ENCODE measurements around the gene ZNF771. TPM values are rescaled to one million over a fixed set of nuclear protein-coding genes. Genes with fewer than 3 reads are reported as not detected.

The ZNF771 gene
- total RNA-seq, 1 experiment from 2014 or later: 11.0 TPM

DNA sequence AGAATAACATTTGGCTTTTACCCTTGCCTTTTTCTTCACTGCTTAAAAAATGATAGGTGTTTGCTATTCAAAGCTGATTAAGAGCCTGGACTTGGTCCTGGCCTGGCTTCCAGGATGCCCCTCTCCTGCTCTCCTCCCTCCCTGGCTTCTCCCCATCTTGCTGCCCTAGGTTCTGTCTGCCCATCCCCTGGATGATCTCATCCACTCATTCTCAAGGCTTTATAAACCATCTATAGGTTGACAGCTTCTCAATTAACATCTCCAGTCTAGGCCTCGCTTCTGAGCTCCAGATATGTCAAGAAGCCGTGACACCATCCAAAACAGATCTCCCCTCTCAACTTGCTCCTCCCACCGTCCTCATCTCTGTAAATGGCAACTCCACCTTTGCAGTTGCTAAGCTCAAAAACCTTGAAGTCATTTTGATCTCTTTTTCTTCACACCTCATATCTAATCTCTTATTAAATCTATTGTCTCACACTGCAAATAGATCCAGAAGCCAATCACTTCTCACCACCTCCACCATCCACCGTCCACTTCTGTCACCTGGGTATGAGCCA lies 8.7 kb downstream of the ZNF771 start:
- Histone ChIP-seq H3K27me3 (ENCODE audit: insufficient read depth, low read length) (no peaks in the 10 kb centered on the region), H3K9ac (ENCODE audit: low read length) (no peak overlapping the region), H3K4me3 (replicated peaks in 1 of 2; ENCODE audit: low read depth in 1 of 2, low read length in 2 of 2) (no peak overlapping the region), H2AFZ (ENCODE audit: low read depth, low read length, poor library complexity, severe bottlenecking) (no peak overlapping the region), H3K4me1 (ENCODE audit: control insufficient read depth in 1 of 2, insufficient read depth in 2 of 2, low read length in 2 of 2) (peaks cover 6 to 40% of the 10 kb centered on the region in 2 experiments; a peak in 3 of 4 replicates), H4K20me1 (ENCODE audit: insufficient read depth) (peaks cover 3% of the 10 kb centered on the region; the same call in 1 of the 2 replicates), H3K4me2 (ENCODE audit: low read length) (no peak overlapping the region), H3K27ac (ENCODE audit: low read depth, low read length) (no peak overlapping the region), H3K79me2 (ENCODE audit: insufficient read depth, low read length) (peaks cover 33% of the 10 kb centered on the region), H3K9me2 (ENCODE audit: insufficient read depth) (no peaks in the 10 kb centered on the region), H3K9me3 (ENCODE audit: control insufficient read depth in 1 of 2, insufficient read depth in 1 of 2, low read depth in 1 of 2, low read length in 2 of 2) (no peaks in the 10 kb centered on the region), H3K36me3 (ENCODE audit: control insufficient read depth in 1 of 2, insufficient read depth in 2 of 2, low read length in 2 of 2) (peaks cover 8 to 35% of the 10 kb centered on the region in 2 experiments; a peak in 2 of 4 replicates)
- DNase-seq (ENCODE audit: low read depth, low spot score): no peak
- ChIA-PET CTCF (interaction anchor here (1.1 kb wide), 1 partner anchor 14 kb away, joined by 6 read pairs; the partner anchor contains the start of gene DCTPP1), POLR2A (no interaction called here), RAD21 (ENCODE audit: low non-redundant PET in 1 of 2, low total read pairs in 2 of 2, uncharacterized antibody in 2 of 2, unreplicated experiment in 2 of 2) (no interaction called here)
- TF ChIP-seq, protein P1, sequence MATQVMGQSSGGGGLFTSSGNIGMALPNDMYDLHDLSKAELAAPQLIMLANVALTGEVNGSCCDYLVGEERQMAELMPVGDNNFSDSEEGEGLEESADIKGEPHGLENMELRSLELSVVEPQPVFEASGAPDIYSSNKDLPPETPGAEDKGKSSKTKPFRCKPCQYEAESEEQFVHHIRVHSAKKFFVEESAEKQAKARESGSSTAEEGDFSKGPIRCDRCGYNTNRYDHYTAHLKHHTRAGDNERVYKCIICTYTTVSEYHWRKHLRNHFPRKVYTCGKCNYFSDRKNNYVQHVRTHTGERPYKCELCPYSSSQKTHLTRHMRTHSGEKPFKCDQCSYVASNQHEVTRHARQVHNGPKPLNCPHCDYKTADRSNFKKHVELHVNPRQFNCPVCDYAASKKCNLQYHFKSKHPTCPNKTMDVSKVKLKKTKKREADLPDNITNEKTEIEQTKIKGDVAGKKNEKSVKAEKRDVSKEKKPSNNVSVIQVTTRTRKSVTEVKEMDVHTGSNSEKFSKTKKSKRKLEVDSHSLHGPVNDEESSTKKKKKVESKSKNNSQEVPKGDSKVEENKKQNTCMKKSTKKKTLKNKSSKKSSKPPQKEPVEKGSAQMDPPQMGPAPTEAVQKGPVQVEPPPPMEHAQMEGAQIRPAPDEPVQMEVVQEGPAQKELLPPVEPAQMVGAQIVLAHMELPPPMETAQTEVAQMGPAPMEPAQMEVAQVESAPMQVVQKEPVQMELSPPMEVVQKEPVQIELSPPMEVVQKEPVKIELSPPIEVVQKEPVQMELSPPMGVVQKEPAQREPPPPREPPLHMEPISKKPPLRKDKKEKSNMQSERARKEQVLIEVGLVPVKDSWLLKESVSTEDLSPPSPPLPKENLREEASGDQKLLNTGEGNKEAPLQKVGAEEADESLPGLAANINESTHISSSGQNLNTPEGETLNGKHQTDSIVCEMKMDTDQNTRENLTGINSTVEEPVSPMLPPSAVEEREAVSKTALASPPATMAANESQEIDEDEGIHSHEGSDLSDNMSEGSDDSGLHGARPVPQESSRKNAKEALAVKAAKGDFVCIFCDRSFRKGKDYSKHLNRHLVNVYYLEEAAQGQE (IDR thresholded peaks at IDR 0.05; ENCODE audit: low read depth): no peak
- TF ChIP-seq, protein P2, sequence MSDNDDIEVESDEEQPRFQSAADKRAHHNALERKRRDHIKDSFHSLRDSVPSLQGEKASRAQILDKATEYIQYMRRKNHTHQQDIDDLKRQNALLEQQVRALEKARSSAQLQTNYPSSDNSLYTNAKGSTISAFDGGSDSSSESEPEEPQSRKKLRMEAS (IDR thresholded peaks at IDR 0.05): no peak
- TF ChIP-seq, protein P3, sequence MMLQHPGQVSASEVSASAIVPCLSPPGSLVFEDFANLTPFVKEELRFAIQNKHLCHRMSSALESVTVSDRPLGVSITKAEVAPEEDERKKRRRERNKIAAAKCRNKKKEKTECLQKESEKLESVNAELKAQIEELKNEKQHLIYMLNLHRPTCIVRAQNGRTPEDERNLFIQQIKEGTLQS (IDR thresholded peaks at IDR 0.05): no peak
- TF ChIP-seq, protein P4, sequence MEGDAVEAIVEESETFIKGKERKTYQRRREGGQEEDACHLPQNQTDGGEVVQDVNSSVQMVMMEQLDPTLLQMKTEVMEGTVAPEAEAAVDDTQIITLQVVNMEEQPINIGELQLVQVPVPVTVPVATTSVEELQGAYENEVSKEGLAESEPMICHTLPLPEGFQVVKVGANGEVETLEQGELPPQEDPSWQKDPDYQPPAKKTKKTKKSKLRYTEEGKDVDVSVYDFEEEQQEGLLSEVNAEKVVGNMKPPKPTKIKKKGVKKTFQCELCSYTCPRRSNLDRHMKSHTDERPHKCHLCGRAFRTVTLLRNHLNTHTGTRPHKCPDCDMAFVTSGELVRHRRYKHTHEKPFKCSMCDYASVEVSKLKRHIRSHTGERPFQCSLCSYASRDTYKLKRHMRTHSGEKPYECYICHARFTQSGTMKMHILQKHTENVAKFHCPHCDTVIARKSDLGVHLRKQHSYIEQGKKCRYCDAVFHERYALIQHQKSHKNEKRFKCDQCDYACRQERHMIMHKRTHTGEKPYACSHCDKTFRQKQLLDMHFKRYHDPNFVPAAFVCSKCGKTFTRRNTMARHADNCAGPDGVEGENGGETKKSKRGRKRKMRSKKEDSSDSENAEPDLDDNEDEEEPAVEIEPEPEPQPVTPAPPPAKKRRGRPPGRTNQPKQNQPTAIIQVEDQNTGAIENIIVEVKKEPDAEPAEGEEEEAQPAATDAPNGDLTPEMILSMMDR (IDR thresholded peaks at IDR 0.05 in 2 of 3, conservative IDR thresholded peaks at IDR 0.05 in 1 of 3; ENCODE audit: borderline replicate concordance in 1 of 3, insufficient read depth in 1 of 3, low read depth in 2 of 3, low read length in 2 of 3): no peak
- no peak for TF ChIP-seq ZNF274 (IDR thresholded peaks at IDR 0.05; ENCODE audit: low read depth, low read length)
- TF ChIP-seq SIN3A (IDR thresholded peaks at IDR 0.05; ENCODE audit: low read depth): no peak
- TF ChIP-seq FOSL1 (IDR thresholded peaks at IDR 0.05; ENCODE audit: low read depth): no peak
- no peak for TF ChIP-seq POLR2A (IDR thresholded peaks at IDR 0.05; ENCODE audit: borderline replicate concordance, extremely low read depth, insufficient read depth, insufficient read length)
- no peak for TF ChIP-seq EZH2 (IDR thresholded peaks at IDR 0.05)
- TF ChIP-seq EGR1 (IDR thresholded peaks at IDR 0.05; ENCODE audit: low read depth): no peak
- TF ChIP-seq ZFX (IDR thresholded peaks at IDR 0.05): no peak
- no TSS peak for BruUV-seq (replicated peaks)
- intact Hi-C loops (cut with micrococcal nuclease): no loop called here
- ATAC-seq: no peak
